Esophagus (tissue), 2 donors: ENCODE data around the gene ERC1. TPM values are rescaled to one million over a fixed set of nuclear protein-coding genes. Genes with fewer than 3 reads are reported as not detected.

Experiments used
- H3K27ac ChIP-seq, 2 donors: one replicate each; pipeline ENCODE4 v1.5.1; 2013; ENCODE audit warnings: low read depth in 2 of 2, mild to moderate bottlenecking in 2 of 2, inconsistent platforms in 1 of 2, low read length in 1 of 2, moderate library complexity in 1 of 2
- H3K27me3 ChIP-seq, 2 donors: one replicate each; pipeline ENCODE4 v1.6.1; 2013; ENCODE audit warnings: low read length in 2 of 2, control low read depth in 1 of 2, mild to moderate bottlenecking in 1 of 2; ENCODE audit not compliant: insufficient read depth in 2 of 2, control insufficient read depth in 1 of 2
- H3K36me3 ChIP-seq, 2 donors: one replicate each; pipeline ENCODE4 v1.6.1; 2013; ENCODE audit warnings: low read length in 1 of 2; ENCODE audit not compliant: control insufficient read depth in 2 of 2, insufficient read depth in 2 of 2
- H3K4me1 ChIP-seq, 2 donors: one replicate each; pipeline ENCODE4 v1.6.1; 2013; ENCODE audit warnings: low read length in 1 of 2; ENCODE audit not compliant: control insufficient read depth in 2 of 2, insufficient read depth in 2 of 2
- H3K4me3 ChIP-seq, 2 donors: one replicate each; pipeline ENCODE4 v1.5.1; 2013; ENCODE audit warnings: low read length in 2 of 2, mild to moderate bottlenecking in 2 of 2, low read depth in 1 of 2, moderate library complexity in 1 of 2
- H3K9me3 ChIP-seq, 2 donors: one replicate each; pipeline ENCODE4 v1.6.1; 2013; ENCODE audit warnings: mild to moderate bottlenecking in 2 of 2, low read depth in 1 of 2, low read length in 1 of 2, moderate library complexity in 1 of 2; ENCODE audit not compliant: control insufficient read depth in 2 of 2, insufficient read depth in 1 of 2
- WGBS, 2 donors: extraction: QIAGEN DNeasy Blood & Tissue Kit; methylation state at CpG; one replicate each; pipeline ENCODE4 v1.1.7; 2013; 5-methylcytosine and 5-hydroxymethylcytosine counted together
- polyA plus RNA-seq, 2 donors: library from polyadenylated mRNA; stranded (reverse); fragments of 200-250 nt; gene quantifications; one replicate each; pipeline ENCODE4 v1.2.3, GENCODE V29; 2013
- donor health status: healthy with polysubstance abuse.
- donor health status: Bipolar disorder and iron deficiency.

Gene ERC1
- polyA plus RNA-seq, 2 donors, result 6.4 to 8.7 TPM

DNA sequence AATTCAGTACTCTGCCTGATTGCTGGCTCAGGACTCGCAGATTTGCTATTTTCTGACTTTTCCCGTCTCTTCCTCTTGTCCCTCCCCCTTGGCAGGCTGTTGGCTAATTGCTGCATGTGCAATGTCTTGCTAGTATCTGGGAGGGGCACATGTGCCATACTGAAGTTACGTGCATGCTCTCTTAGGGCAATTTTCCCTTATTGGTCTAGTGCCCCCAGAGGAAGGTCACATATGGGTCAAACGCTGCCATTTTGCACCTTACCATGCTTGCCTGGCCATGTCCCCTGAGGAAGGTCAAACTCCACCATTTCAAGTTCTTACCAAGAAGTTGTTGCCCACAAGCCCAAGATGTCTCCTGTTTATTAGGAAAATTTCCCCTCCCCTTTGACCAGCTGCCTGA lies 13.9 kb upstream of the ERC1 start:
- Histone ChIP-seq H3K27ac (no peak overlapping the region), H3K27me3 (no peaks in the 10 kb centered on the region), H3K4me3 (no peak overlapping the region), H3K4me1 (no peaks in the 10 kb centered on the region), H3K9me3 (no peaks in the 10 kb centered on the region), H3K36me3 (peaks cover 0 to 3% of the 10 kb centered on the region in 2 donors)
- 95 to 96% methylated on average over 4 of the region's 4 CpGs for WGBS, 2 donors

DNA sequence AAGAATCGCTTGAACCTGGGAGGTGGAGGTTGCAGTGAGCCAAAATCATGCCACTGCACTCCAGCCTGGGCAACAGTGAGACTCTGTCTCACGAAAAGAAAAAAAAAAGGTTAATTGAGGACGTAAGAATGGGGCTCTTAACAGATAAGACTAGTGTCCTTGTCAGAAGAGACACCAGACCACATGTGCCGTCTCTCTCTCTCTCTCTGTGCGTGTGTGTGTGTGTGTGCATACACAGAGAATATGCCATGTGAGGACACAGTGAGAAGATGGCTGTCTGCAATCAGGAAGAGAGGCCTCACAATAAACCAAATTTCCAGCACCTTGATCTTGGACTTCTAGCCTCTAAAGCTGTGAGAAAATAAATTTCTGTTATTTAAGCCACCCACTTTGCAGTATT lies 11.7 kb upstream of the ERC1 start:
- 75 to 91% methylated on average over 5 of the region's 5 CpGs for WGBS, 2 donors
- Histone ChIP-seq H3K36me3 (peaks cover 0 to 3% of the 10 kb centered on the region in 2 donors), H3K27me3 (no peaks in the 10 kb centered on the region), H3K4me1 (no peaks in the 10 kb centered on the region), H3K27ac (no peak overlapping the region), H3K9me3 (no peaks in the 10 kb centered on the region), H3K4me3 (no peak overlapping the region)

DNA sequence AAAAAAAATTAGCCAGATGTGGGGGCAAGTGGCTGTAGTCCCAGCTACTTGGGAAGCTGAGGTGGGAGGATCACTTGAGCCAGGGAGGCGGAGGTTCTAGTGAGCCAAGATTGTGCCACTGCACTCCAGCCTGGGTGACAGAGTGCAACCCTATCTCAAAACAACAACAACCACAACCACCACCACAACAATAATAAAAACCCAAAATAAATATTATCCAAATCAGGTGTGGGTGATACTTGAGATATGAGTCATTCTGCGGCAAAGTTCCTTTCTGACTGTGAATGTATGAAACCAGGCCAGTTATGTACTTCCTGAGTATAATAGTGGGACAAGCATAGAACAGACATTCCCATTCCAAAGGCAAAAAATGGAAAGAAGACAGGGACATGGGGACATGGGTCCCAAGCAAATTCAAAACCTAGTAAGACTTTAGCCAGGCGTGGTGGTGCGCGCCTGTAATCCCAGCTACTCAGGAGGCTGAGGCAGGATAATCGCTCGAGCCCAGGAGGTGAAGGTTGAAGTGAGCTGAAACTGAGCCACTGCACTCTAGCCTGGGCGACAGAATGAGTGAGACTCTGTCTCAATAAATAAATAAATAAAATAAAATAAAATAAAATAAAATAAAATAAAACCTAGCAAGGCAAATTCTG lies 9.7 kb upstream of the ERC1 start:
- peaks cover 0 to 1% of the 10 kb centered on the region in 2 donors for H3K36me3 ChIP-seq
- H3K4me1 ChIP-seq, result no peaks in the 10 kb centered on the region
- H3K9me3 ChIP-seq, result no peaks in the 10 kb centered on the region
- no peak overlapping the region for H3K27ac ChIP-seq
- no peak overlapping the region for H3K4me3 ChIP-seq
- no peaks in the 10 kb centered on the region for H3K27me3 ChIP-seq
- WGBS, 2 donors, result 93 to 94% methylated on average over 8 of the region's 8 CpGs

DNA sequence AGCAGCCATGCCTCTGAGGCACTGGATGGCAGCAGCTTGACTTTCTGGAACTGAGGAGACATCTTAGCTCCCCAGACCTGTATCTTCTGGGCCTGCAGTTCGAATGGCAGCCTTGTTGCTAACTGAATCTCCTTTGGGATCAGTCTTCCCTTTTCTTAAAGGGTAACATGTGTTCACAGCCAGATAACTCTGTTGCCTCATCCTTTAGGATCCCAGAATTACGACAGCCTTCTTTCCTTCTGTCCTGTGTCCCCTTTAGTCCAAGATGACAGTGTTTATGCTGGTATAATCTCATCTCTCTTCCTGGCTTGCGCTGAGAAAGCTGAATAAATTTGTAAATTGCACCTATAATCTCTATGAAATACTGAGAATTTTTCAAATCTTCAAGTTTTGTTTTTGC lies 9.1 kb upstream of the ERC1 start:
- Histone ChIP-seq H3K4me3 (no peak overlapping the region), H3K27ac (no peak overlapping the region), H3K9me3 (no peaks in the 10 kb centered on the region), H3K4me1 (no peaks in the 10 kb centered on the region), H3K27me3 (no peaks in the 10 kb centered on the region), H3K36me3 (no peaks in the 10 kb centered on the region)
- 86 to 88% methylated on average over 3 of the region's 3 CpGs for WGBS, 2 donors

DNA sequence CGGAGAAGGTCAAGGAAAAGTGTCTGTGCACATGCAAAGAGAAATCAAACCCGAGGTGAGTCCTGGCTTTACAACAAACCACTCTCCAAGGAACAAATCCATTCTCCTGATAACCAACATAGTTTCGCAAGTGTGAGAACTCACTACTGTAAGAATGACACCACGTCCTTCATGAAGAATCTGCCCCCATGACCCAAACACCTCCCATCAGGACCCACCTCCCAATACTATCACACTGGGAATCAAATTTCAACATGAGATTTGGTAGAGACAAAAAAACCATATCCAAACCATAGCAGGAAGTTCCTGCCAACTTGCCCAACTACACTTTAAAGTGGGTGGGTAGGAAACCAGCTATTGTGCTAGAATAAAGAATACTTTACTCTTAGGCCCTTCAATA lies 2.4 kb upstream of the ERC1 start:
- Histone ChIP-seq H3K27ac (peak overlapping the region in 1 of 2 donors; percentile 21), H3K9me3 (no peaks in the 10 kb centered on the region), H3K4me1 (peaks cover 0 to 2% of the 10 kb centered on the region in 2 donors), H3K36me3 (no peaks in the 10 kb centered on the region), H3K27me3 (no peaks in the 10 kb centered on the region), H3K4me3 (no peak overlapping the region)
- WGBS, 2 donors, result 72 to 77% methylated on average over 4 of the region's 4 CpGs

DNA sequence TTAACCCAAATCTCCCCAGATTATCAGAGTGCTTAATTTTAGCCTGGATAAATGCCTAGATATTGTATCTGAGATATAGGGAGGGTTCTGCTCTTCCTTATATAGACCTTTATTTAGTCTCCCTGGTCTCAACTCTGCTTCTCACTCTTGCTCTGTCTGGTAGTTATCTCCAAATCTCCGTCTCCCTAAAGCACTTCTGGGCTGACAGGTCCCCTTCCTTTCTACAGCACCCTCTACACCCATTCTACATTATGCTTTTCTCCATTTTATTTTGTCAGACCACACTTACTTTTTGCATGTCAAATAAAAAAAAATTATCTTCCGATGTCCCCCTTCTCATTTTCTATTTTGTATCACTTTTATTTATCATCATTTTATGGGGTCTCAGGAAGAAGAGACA lies 2.0 kb upstream of the ERC1 start:
- H3K27ac ChIP-seq, result no peak overlapping the region
- WGBS, 2 donors, result 68 to 73% methylated on average over 2 of the region's 2 CpGs

DNA sequence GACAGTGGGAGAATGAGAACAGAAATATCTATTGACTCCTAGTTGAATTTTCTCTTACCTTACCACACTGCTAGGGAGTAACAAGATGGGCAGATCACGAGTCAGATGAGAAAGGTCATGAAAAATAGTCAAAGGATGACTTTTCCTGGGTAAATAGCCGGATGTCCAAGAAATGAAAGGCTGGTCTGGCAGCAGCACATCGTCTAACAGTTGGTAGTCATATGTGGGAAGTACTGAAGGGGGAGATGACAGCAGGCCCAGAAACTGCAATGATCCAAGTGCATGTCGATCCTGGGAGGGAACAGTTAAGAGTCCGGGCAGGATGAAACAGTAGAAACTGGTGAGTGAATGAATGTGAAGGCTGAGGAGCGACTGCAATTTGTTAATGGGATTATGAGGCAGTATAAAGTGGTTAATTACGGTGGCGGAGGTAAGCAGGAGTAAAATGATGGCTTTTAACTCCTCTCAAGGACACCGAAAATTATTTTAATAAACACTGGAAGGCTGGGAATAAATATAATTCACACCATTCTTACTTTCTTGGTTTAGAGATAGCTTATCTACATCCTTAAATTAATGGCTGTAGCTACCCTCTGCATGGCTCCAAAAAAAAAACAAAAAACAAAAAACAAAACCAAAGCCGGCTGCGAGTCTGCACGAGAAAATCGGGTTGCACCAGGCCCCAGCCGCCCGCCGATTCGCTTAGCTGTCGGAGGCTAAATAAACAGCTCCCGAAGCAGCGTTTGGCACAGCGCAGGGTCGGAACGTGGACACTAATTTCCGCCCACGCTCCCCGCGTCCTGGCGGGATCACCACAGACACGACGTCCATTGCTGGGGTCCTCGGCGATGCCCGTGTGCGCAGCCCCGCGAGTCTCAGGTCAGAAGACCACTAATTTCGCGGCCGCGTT lies 1.0 kb upstream of the ERC1 start:
- Histone ChIP-seq H3K36me3 (no peaks in the 10 kb centered on the region), H3K27ac (peak overlapping the region; percentile 96 to 98), H3K4me3 (peak overlapping the region; percentile 80 to 87), H3K27me3 (no peaks in the 10 kb centered on the region), H3K4me1 (peaks cover 0 to 2% of the 10 kb centered on the region in 2 donors), H3K9me3 (no peaks in the 10 kb centered on the region)
- WGBS, 2 donors, result 3% methylated on average over 40 of the region's 40 CpGs

More for the DNA sequence above, 2.0 kb upstream of the ERC1 start:
- Histone ChIP-seq H3K4me1 (peaks cover 0 to 2% of the 10 kb centered on the region in 2 donors), H3K9me3 (no peaks in the 10 kb centered on the region), H3K27me3 (no peaks in the 10 kb centered on the region), H3K36me3 (no peaks in the 10 kb centered on the region), H3K4me3 (no peak overlapping the region)

DNA sequence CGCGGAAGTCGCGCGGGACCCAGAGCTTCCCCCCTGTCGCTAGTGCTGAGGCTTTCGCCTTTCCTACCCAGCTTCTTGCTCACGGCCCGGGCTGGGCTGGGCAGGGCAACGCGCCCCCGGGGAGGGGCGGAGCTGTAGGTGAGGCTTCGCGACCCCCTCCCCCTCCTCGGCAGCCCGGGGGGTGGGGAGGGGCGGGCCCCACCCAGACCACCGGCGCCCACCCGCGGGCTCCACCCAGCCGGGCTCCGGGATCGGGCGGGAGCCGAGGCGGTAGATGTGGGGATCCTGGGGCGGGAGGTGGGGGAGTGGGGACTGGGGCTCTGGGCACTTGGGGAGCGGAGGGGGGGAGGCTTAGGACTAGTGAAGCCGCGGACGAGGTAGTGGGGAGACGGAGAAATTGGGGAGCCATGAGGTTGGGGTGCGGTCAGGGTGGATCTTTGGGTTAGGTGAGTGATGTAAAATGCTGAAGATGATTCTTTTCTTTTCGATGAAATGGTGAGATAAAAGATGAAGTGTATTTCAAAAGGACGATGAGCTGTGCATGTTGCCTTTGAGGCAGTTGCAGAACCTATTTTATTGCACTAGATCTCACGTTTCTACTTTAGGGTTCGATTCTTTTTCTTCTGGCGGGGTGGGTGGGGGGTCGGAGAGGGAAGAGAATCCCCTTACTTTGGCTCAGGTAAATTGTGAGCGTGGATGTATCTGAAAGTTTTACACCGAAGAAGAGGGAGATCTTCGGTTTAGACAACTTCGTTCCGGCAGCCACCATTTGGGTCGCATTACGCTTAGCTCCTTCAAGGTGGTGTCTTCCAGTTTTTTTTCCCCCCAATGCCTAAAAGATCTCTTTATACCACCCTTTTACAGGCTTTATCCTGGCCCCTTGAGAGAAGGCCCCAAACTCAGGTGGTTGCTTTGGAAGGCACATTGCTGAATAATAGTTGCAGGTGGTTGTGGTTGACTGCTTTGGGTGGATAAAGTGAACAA lies 619 bp downstream of the ERC1 start:
- Histone ChIP-seq H3K4me1 (peaks cover 0 to 2% of the 10 kb centered on the region in 2 donors), H3K9me3 (no peaks in the 10 kb centered on the region)

DNA sequence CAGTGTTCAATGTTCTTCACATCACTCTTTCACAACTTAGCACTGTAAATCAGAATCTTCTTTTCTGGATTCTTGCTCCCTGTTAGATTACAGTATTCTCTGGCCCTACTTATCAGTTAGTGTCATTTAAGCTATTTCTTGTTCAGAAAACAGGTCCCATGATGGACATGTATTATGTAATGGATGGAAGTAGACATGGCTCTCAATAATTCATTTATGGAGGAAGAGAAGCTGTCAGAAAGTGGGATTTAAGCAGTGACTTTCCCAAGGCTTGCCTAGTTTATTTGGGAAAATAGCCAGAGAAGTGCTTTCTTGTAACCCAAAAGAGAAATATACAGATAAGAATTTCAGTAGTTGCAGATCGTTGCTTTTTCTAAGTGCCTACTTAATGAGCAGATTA lies 1.6 kb downstream of the ERC1 start:
- Histone ChIP-seq H3K36me3 (no peaks in the 10 kb centered on the region), H3K9me3 (no peaks in the 10 kb centered on the region), H3K27ac (no peak overlapping the region), H3K4me3 (no peak overlapping the region), H3K27me3 (no peaks in the 10 kb centered on the region), H3K4me1 (peaks cover 0 to 2% of the 10 kb centered on the region in 2 donors)
- WGBS, 2 donors, result 25 to 38% methylated on average over 1 of the region's 1 CpG

More for the DNA sequence above, 619 bp downstream of the ERC1 start:
- Histone ChIP-seq H3K36me3 (no peaks in the 10 kb centered on the region), H3K27ac (peak overlapping the region; percentile 96 to 98), H3K27me3 (no peaks in the 10 kb centered on the region), H3K4me3 (peak overlapping the region; percentile 80 to 87)
- 4% methylated on average over 38 to 48 of the region's 48 CpGs for WGBS, 2 donors
